Activated CD4-positive, alpha-beta T cell treated with anti-CD3 and anti-CD28 coated beads for 36 hours (primary cell): ENCODE results near the gene NFKB1. TPM values are rescaled to one million over a fixed set of nuclear protein-coding genes. Genes with fewer than 3 reads are reported as not detected.

Experiments used
- ATAC-seq: fragments of 200-7000 bp; cut with Tn5 transposase; one replicate; pipeline ENCODE4 v1.10.0; 2021; ENCODE audit warnings: mild to moderate bottlenecking, moderate library complexity
- CTCF ChIA-PET: fragments of 350-600 bp; sonication (Branson Sonifier 250); formaldehyde crosslinking; loops from one replicate; lab custom pipeline; 2021; ENCODE audit warnings: antibody characterized with exemption; lab: Charles Lee
- POLR2A ChIA-PET: fragments of 350-600 bp; sonication (Branson Sonifier 250); formaldehyde crosslinking; loops from one replicate; lab custom pipeline; 2021; ENCODE audit warnings: antibody characterized with exemption, inconsistent platforms; lab: Charles Lee
- DNase-seq: peaks from one replicate; pipeline ENCODE4 v3.0.0-alpha.2; 2020
- H3K27ac Mint-ChIP-seq: one replicate; pipeline ENCODE4 v1.8.0; 2021; ENCODE audit warnings: mixed read lengths
- H3K27me3 Mint-ChIP-seq: one replicate; pipeline ENCODE4 v1.8.0; 2021; ENCODE audit warnings: mixed read lengths
- H3K36me3 Mint-ChIP-seq: one replicate; pipeline ENCODE4 v1.8.0; 2021; ENCODE audit warnings: low read depth, mixed read lengths
- H3K4me1 Mint-ChIP-seq: one replicate; pipeline ENCODE4 v1.8.0; 2021; ENCODE audit warnings: mixed read lengths
- H3K4me3 Mint-ChIP-seq: one replicate; pipeline ENCODE4 v1.8.0; 2021; ENCODE audit warnings: mild to moderate bottlenecking, moderate library complexity, mixed read lengths
- H3K9me3 Mint-ChIP-seq: one replicate; pipeline ENCODE4 v1.8.0; 2021; ENCODE audit warnings: low read depth, mixed read lengths
- intact Hi-C, 2 experiments: fragments of 100-400 bp; cut with DNase I in 1 of 2; cut with micrococcal nuclease in 1 of 2; formaldehyde crosslinking; loops; one replicate each; pipeline versions ENCODE4 v1.14.2 to v1.15.1; 2022 to 2024; cut with DNase I, micrococcal nuclease
- total RNA-seq, 2 experiments: library from RNA; stranded (reverse); gene quantifications; one replicate each; pipeline ENCODE4 v1.2.3, GENCODE V29; 2021

The NFKB1 gene
- total RNA-seq, 2 experiments from 2014 or later = 167 to 174 TPM

DNA sequence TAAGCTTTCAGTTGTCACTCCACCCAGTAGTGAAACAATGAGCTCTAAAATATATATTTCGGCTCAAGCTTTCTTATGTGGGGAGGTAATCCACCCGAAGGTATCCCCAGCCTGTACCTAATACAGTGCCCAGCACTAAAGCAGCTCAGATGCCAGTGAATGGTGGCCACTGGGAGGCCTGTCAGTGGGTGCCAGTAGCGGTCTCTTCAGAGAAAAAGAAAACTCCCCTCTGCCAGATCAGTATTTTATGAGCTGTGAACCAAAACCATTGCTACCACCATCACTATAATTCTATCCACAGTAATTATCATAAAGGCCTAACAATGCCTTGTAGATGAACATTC lies 835 bp upstream of the NFKB1 start:
- H3K36me3 Mint-ChIP-seq = peaks cover 25% of the 10 kb centered on the region
- ChIA-PET CTCF (interaction anchor here (0.5 to 1.4 kb wide), 9 partner anchors 13 to 120 kb away, joined by 3 to 6 read pairs (median 3); no protein-coding TSS in a partner anchor), POLR2A (interaction anchor here (0.6 to 1.0 kb wide), 4 partner anchors 48 to 1480 kb away, joined by 3 to 4 read pairs (median 3); no protein-coding TSS in a partner anchor)
- peaks cover 24% of the 10 kb centered on the region for H3K4me1 Mint-ChIP-seq
- no peaks in the 10 kb centered on the region for H3K27me3 Mint-ChIP-seq
- H3K9me3 Mint-ChIP-seq = peaks cover 4% of the 10 kb centered on the region
- peak overlapping the region; percentile 97 for H3K4me3 Mint-ChIP-seq
- intact Hi-C loops = loop anchor here (1.0 to 5.0 kb wide), 7 partner anchors 37 to 1153 kb away; partner anchors contain the start of gene PPP3CA (in 1 of the 2)
- ATAC-seq (peak; percentile 23), DNase-seq (peak; percentile 50)
- H3K27ac Mint-ChIP-seq = peak overlapping the region; percentile 92

DNA sequence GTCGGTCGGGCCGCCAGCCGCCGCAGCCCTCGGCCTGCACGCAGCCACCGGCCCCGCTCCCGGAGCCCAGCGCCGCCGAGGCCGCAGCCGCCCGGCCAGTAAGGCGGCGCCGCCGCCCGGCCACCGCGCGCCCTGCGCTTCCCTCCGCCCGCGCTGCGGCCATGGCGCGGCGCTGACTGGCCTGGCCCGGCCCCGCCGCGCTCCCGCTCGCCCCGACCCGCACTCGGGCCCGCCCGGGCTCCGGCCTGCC lies 213 bp downstream of the NFKB1 start:
- Mint-ChIP-seq H3K4me3 (peak overlapping the region; percentile 97), H3K9me3 (peaks cover 4% of the 10 kb centered on the region), H3K27me3 (no peaks in the 10 kb centered on the region), H3K36me3 (peaks cover 27% of the 10 kb centered on the region), H3K4me1 (peaks cover 28% of the 10 kb centered on the region), H3K27ac (peak overlapping the region; percentile 79)
- ChIA-PET CTCF (interaction anchor here (0.8 to 1.1 kb wide), 2 partner anchors 53 to 87 kb away, joined by 3 read pairs; no protein-coding TSS in a partner anchor), POLR2A (no interaction called here)
- DNase-seq (no peak), ATAC-seq (peak; percentile 12)
- intact Hi-C loops = loop anchor here (1.0 to 5.0 kb wide), 9 partner anchors 36 to 1154 kb away; partner anchors contain the start of genes PPP3CA (in 1 of the 2) and UBE2D3 (in 1 of the 2)

DNA sequence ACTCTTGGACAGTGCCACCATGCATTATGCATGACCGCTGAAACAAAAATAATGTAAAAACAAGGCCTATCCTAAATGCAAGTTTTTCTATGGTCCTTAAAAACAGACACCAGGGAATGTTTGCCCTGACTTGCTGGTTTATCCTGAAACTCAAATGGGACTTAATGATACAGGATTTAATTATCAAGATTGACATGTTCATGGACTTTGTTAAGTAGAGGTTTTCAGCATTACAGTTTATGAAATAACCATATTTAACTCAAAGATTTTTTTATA lies 1.3 kb downstream of the NFKB1 start:
- DNase-seq (no peak), ATAC-seq (no peak)
- Mint-ChIP-seq H3K9me3 (peaks cover 4% of the 10 kb centered on the region), H3K4me3 (peak overlapping the region; percentile 97), H3K27me3 (no peaks in the 10 kb centered on the region), H3K4me1 (peaks cover 34% of the 10 kb centered on the region), H3K36me3 (peaks cover 32% of the 10 kb centered on the region), H3K27ac (peak overlapping the region; percentile 96)
- POLR2A ChIA-PET = interaction anchor here (1.0 kb wide), 1 partner anchor 325 kb away, joined by 6 read pairs; the partner anchor contains the start of gene UBE2D3
- intact Hi-C loops = loop anchor here (1.0 to 5.0 kb wide), 9 partner anchors 14 to 1155 kb away; partner anchors contain the start of genes PPP3CA (in 1 of the 2) and SLC9B1 (in 1 of the 2)
- CTCF ChIA-PET = interaction anchor here (0.9 to 2.1 kb wide), 3 partner anchors 9 to 18 kb away, joined by 3 to 11 read pairs (median 4); no protein-coding TSS in a partner anchor

DNA sequence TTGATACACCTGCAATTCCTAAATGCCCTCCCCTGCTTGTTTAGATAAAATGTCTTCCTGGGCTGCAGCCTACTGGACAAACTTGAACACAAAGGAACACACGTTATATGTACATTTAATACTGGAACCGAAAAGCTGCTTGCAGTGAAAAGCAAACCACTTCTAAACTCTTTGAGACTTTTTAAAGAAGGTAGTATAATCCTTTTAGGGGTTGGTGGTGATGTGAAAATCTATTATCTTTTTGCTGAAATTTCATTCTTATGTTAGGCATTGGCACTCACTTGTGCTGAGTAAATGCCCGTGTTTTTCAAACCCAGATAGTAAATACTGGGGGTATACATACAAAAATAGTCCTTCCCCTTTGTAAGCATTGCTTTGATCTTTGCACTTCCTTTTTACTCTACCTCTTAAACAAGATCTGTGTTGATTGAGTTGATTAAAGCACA lies 2.2 kb downstream of the NFKB1 start:
- peaks cover 37% of the 10 kb centered on the region for H3K36me3 Mint-ChIP-seq
- POLR2A ChIA-PET = interaction anchor here (0.5 kb wide), 2 partner anchors 8 to 15 kb away, joined by 4 to 5 read pairs; no protein-coding TSS in a partner anchor
- CTCF ChIA-PET = interaction anchor here (0.7 to 2.1 kb wide), 5 partner anchors 8 to 58 kb away, joined by 3 to 11 read pairs (median 3); no protein-coding TSS in a partner anchor

DNA sequence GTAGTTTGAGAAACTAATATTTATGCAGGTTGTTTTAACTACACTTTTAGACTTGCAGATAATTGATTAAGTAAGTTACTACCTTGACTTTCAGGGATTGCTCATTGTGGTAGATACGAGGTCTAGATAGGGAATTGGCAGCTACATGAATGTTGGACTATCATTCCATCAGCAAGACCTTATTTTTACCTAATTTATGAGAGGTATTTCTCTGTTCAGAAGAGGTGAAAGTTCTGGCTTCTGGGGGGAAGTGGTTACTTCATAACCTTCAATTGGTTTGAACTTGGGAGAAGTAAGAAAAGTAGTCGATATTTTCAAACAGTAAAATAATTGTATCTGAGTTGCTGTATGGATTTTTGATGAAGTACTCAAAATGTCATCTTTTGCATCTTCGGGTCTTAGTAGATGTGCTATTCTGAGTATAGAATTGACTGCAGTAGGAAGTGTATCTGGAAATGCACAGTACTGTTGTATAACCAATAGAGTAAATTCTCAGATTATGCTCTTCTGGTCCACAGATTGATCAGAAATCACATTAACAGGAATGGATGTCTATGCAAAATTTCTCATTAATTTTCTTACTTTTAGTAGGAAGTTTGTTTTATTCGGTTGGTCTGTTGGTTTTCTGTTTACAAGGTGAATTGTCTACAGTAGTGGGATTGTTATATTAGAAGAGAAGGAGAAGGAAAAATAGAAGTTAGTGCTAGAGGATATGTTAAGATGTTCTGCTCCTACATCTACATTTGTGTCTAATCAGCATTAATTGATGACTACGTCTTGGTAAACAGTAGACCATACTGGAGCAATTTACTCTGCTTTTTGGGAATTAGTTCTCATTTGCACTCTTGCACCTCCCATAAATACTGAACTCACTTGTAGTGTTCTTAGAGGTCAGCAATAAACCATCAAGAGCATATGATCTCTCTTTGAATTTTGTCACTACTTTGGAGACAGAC lies 3.0 kb downstream of the NFKB1 start:
- POLR2A ChIA-PET = interaction anchor here (0.5 kb wide), 1 partner anchor 15 kb away, joined by 4 read pairs; no protein-coding TSS in a partner anchor
- DNase-seq (no peak), ATAC-seq (no peak)
- Mint-ChIP-seq H3K27ac (peak overlapping the region; percentile 96), H3K4me1 (peaks cover 44% of the 10 kb centered on the region), H3K9me3 (no peaks in the 10 kb centered on the region), H3K36me3 (peaks cover 43% of the 10 kb centered on the region), H3K4me3 (peak overlapping the region; percentile 97), H3K27me3 (no peaks in the 10 kb centered on the region)
- CTCF ChIA-PET = interaction anchor here (0.7 to 2.1 kb wide), 4 partner anchors 7 to 57 kb away, joined by 3 to 11 read pairs (median 4); no protein-coding TSS in a partner anchor
- intact Hi-C loops = loop anchor here (2.0 to 5.0 kb wide), 8 partner anchors 13 to 1157 kb away; partner anchors contain the start of genes PPP3CA (in 1 of the 2) and SLC9B1 (in 1 of the 2)

More for the DNA sequence above, 2.2 kb downstream of the NFKB1 start:
- H3K27ac Mint-ChIP-seq = peak overlapping the region; percentile 96
- H3K27me3 Mint-ChIP-seq = no peaks in the 10 kb centered on the region
- H3K4me3 Mint-ChIP-seq = peak overlapping the region; percentile 97
- peaks cover 41% of the 10 kb centered on the region for H3K4me1 Mint-ChIP-seq
- intact Hi-C loops = loop anchor here (2.0 to 5.0 kb wide), 8 partner anchors 13 to 1156 kb away; partner anchors contain the start of genes PPP3CA (in 1 of the 2) and SLC9B1 (in 1 of the 2)
- peaks cover 4% of the 10 kb centered on the region for H3K9me3 Mint-ChIP-seq
- DNase-seq = no peak
- ATAC-seq = no peak

DNA sequence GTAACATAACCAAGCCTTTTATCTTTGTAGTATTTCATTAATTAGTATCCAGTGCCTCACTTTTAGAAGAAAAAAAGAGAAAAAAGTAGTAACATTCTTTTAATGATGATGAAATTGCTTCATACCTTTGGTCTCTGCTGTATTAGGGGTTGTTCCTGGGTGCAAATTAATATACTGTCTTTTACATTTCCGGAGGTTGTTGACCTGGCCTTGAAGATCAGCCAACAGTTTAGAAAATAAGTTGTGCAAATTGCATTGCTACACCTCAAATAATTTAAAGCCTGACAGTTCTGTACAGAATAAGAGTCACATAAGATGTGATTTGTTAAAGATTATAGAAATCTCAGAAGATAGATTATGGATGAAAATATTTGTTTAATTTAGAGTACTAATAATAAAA lies 3.8 kb downstream of the NFKB1 start:
- intact Hi-C loops = loop anchor here (5.0 kb wide), 3 partner anchors 32 to 1158 kb away; partner anchors contain the start of gene PPP3CA (in 1 of the 2)
- Mint-ChIP-seq H3K4me3 (peak overlapping the region; percentile 97), H3K4me1 (peaks cover 52% of the 10 kb centered on the region), H3K27ac (peak overlapping the region; percentile 77), H3K36me3 (peaks cover 51% of the 10 kb centered on the region), H3K27me3 (no peaks in the 10 kb centered on the region), H3K9me3 (no peaks in the 10 kb centered on the region)
- CTCF ChIA-PET = interaction anchor here (0.7 to 0.9 kb wide), 2 partner anchors 14 to 95 kb away, joined by 3 read pairs; no protein-coding TSS in a partner anchor
- ATAC-seq (no peak), DNase-seq (no peak)
- POLR2A ChIA-PET = no interaction called here

DNA sequence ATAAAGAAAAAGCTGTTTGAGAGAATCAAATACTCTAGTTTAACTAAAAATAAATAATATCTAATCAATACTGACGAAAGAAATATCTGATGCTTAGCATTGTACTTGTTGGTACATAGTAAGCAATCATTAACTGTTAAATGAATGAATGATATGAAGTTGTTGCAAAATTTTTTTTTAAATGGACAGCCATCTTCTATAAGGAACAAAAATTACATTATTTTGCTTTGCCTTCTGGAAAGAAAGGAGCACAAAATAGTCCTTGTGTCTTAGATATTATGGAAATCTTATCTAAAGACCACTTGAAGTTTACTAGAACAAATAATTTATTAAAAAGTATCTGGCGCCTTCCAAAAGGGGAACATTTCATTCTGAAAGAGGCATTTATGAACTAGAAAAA lies 4.5 kb downstream of the NFKB1 start:
- no peaks in the 10 kb centered on the region for H3K27me3 Mint-ChIP-seq
- peak overlapping the region; percentile 50 for H3K4me3 Mint-ChIP-seq
- intact Hi-C loops = no loop called here
- ChIA-PET CTCF (interaction anchor here (0.7 to 0.9 kb wide), 2 partner anchors 14 to 94 kb away, joined by 3 read pairs; no protein-coding TSS in a partner anchor), POLR2A (no interaction called here)
- H3K27ac Mint-ChIP-seq = no peak overlapping the region
- no peak for DNase-seq
- peaks cover 55% of the 10 kb centered on the region for H3K4me1 Mint-ChIP-seq
- no peak for ATAC-seq
- no peaks in the 10 kb centered on the region for H3K9me3 Mint-ChIP-seq
- H3K36me3 Mint-ChIP-seq = peaks cover 59% of the 10 kb centered on the region

DNA sequence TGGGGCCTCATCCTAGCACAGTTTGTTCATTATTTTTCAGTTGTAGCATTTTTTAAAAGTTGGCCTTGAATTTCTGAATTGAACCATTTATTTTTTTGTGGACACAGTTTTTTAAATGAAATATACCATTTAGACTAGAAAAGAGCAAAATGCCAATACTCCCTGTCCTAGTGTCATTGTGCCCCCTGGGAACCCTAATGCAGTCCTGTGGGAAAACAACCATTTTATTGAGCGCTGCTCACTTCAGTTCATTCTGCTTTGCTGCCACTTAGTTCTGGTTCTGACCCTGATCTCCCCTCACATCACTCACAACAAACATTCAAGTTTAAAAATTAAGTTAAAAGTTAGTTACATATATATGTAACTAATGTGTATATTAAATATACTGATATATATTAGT lies 5.4 kb downstream of the NFKB1 start:
- intact Hi-C loops = no loop called here
- ATAC-seq (no peak), DNase-seq (no peak)
- Mint-ChIP-seq H3K4me1 (peaks cover 61% of the 10 kb centered on the region), H3K27me3 (no peaks in the 10 kb centered on the region), H3K36me3 (peaks cover 67% of the 10 kb centered on the region), H3K27ac (no peak overlapping the region), H3K4me3 (peak overlapping the region; percentile 50), H3K9me3 (no peaks in the 10 kb centered on the region)
- POLR2A ChIA-PET = interaction anchor here (0.6 kb wide), 1 partner anchor 50 kb away, joined by 3 read pairs; no protein-coding TSS in a partner anchor
- CTCF ChIA-PET = no interaction called here

DNA sequence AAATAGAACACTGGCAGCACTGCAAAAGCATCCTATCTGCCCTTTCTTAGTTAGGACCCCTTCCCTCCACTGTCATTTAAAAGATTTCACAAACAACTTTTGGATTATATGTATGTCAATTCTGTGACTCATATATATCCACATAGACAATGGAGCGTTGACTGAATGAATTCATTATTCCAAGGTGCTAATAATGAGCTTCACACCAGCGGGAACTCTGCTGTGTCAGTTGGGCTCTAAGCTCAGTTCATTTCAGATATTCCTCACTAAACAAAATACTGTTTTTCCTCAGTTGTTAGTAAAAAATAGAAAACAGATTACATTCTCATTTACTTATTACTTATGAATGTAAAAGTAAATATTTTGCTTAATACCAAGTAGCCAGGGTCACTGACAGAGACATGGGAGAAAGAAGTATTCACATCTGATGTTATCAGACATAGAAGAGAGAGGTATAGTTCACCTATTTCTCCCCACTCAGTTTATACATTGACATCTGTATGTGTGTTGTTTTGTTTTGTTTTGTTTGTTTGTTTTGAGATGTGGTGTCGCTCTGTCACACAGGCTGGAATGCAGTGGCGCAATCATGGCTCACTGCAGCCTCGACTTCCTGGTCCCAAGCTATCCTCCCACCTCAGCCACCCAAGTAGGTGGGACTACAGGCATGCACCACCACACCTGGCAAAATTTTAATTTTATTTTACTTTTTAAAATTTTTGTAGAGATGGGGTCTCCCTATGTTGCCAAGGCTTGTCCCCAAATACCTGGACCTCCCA lies 10.9 kb downstream of the NFKB1 start:
- ATAC-seq = no peak
- no peak overlapping the region for H3K27ac Mint-ChIP-seq

DNA sequence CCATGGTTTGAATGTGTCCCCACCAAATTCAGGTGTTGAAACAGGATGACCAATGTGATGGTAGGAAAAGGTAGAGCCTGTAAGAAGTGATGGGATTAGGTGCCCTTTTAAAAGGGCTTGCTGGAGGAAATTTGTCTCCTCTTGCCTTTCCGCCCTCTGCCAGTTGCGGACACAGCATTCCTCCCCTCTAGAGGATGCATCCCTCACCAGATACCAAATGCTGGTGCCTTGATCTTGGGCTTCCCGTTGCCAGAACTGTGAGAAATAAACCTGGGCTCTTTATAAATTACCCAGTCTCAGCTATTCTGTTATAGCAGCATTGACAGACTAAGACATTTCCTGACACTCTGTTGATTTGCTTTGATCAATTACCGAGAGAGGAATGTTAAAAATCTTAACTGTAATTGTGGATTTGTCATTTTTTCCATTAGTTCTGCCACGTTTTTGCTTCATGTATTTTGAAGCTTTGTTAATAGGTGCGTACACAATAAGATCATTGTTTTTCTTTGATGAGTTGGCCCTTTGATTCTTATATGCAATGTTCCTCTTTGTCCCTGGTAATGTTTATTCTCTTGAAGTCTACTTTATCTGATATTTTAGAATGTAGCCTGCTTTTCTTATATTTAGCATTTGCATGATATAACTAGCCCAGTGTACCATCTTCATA lies 13.3 kb downstream of the NFKB1 start:
- peaks cover 78% of the 10 kb centered on the region for H3K4me1 Mint-ChIP-seq
- POLR2A ChIA-PET = no interaction called here
- H3K4me3 Mint-ChIP-seq = no peak overlapping the region
- H3K27me3 Mint-ChIP-seq = no peaks in the 10 kb centered on the region
- no peak for DNase-seq
- intact Hi-C loops = no loop called here
- peaks cover 12% of the 10 kb centered on the region for H3K9me3 Mint-ChIP-seq
- CTCF ChIA-PET = no interaction called here
- H3K27ac Mint-ChIP-seq = peak overlapping the region; percentile 56
- peaks cover 69% of the 10 kb centered on the region for H3K36me3 Mint-ChIP-seq
- ATAC-seq = no peak

More for the DNA sequence above, 10.9 kb downstream of the NFKB1 start:
- intact Hi-C loops = no loop called here
- CTCF ChIA-PET = interaction anchor here (1.0 to 3.0 kb wide), 5 partner anchors 8 to 63 kb away, joined by 3 to 17 read pairs (median 5); no protein-coding TSS in a partner anchor
- H3K36me3 Mint-ChIP-seq = peaks cover 80% of the 10 kb centered on the region
- H3K9me3 Mint-ChIP-seq = peaks cover 12% of the 10 kb centered on the region
- POLR2A ChIA-PET = no interaction called here
- no peaks in the 10 kb centered on the region for H3K27me3 Mint-ChIP-seq
- peaks cover 78% of the 10 kb centered on the region for H3K4me1 Mint-ChIP-seq
- no peak overlapping the region for H3K4me3 Mint-ChIP-seq
- DNase-seq = no peak
